Neutrophil (primary cell): Measurements from ENCODE around the gene ZDHHC6.

ENCODE experiments used
- H3K27ac ChIP-seq: fragments of 200-600 bp; sonication (generic); 2 replicates; pipeline ENCODE4 v1.5.1; 2016; ENCODE audit warnings: mild to moderate bottlenecking, moderate library complexity
- H3K27me3 ChIP-seq: fragments of 200-600 bp; sonication (generic); 2 replicates; pipeline ENCODE4 v1.6.0; 2016; ENCODE audit warnings: mild to moderate bottlenecking
- H3K36me3 ChIP-seq: fragments of 200-600 bp; sonication (generic); 2 replicates; pipeline ENCODE4 v1.5.1; 2017
- H3K4me1 ChIP-seq, 2 experiments: fragments of 200-600 bp in 1 of 2; sonication (generic) in 1 of 2; 1 replicate in 1 of 2; 2 replicates in 1 of 2; pipeline versions ENCODE4 v1.5.1 to v1.6.1; 2013 to 2016; ENCODE audit warnings: low read depth in 1 of 2, low read length in 1 of 2, mild to moderate bottlenecking in 1 of 2, moderate library complexity in 1 of 2; ENCODE audit not compliant: control insufficient read depth in 1 of 2, insufficient read depth in 1 of 2
- H3K4me3 ChIP-seq, 2 experiments: fragments of 200-600 bp in 1 of 2; sonication (generic) in 1 of 2; 1 replicate in 1 of 2; 2 replicates in 1 of 2; pipeline ENCODE4 v1.5.1; 2013 to 2016; ENCODE audit warnings: low read depth in 1 of 2, low read length in 1 of 2, mild to moderate bottlenecking in 1 of 2, moderate library complexity in 1 of 2
- H3K9me3 ChIP-seq: fragments of 200-600 bp; sonication (generic); 2 replicates; pipeline ENCODE4 v1.5.1; 2016
- TF ChIP-seq, protein P1 (sequence below): fragments of 200-600 bp; sonication (generic); IDR thresholded peaks from 2 replicates; pipeline ENCODE4 v1.5.1; 2016; ENCODE audit warnings: antibody characterized with exemption

The ZDHHC6 gene

DNA sequence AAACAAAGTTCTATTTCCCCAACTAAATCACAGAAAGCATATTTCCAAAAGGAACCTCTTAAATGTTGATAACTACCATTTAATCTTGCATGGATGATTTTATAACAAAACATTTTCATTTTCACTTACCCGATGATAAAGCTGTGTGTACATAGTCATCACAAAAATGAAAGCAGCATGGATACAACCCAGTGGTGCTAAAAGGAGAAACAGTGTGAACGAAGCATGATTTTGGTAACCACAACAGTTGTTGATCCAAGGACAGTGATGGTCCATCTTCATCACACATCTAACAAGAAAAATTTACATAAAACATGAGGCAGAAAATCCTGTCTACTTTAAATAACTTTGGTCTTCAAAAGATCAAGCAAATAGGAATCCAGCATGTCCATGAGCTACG lies 4.7 kb downstream of the ZDHHC6 start:
- peaks cover 79% of the 10 kb centered on the region for H3K36me3 ChIP-seq
- no peaks in the 10 kb centered on the region for H3K27me3 ChIP-seq
- H3K4me1 ChIP-seq, result peaks cover 10 to 11% of the 10 kb centered on the region in 2 experiments
- TF ChIP-seq, protein P1, sequence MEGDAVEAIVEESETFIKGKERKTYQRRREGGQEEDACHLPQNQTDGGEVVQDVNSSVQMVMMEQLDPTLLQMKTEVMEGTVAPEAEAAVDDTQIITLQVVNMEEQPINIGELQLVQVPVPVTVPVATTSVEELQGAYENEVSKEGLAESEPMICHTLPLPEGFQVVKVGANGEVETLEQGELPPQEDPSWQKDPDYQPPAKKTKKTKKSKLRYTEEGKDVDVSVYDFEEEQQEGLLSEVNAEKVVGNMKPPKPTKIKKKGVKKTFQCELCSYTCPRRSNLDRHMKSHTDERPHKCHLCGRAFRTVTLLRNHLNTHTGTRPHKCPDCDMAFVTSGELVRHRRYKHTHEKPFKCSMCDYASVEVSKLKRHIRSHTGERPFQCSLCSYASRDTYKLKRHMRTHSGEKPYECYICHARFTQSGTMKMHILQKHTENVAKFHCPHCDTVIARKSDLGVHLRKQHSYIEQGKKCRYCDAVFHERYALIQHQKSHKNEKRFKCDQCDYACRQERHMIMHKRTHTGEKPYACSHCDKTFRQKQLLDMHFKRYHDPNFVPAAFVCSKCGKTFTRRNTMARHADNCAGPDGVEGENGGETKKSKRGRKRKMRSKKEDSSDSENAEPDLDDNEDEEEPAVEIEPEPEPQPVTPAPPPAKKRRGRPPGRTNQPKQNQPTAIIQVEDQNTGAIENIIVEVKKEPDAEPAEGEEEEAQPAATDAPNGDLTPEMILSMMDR, result no peak
- no peak overlapping the region for H3K4me3 ChIP-seq
- H3K27ac ChIP-seq, result no peak overlapping the region
- H3K9me3 ChIP-seq, result no peaks in the 10 kb centered on the region

DNA sequence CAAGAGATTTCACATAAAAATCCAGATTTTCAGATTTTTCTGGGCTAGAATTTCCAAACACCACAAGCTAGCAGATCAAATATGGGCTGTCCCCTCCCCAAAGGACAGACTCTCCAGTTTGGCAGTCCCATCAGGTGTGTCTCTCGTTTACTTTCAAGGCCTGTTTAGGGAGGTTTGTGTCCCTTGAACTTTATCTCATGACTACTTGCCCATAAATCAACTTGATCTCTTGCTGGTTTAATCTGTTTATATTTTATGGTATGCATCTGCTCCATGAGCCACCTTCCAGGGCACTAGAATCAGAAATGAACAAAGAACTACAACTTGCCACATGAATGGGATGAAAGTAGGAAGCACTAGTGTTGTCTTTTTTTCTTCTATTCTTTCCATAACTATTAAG lies 5.2 kb downstream of the ZDHHC6 start:
- Histone ChIP-seq H3K4me3 (no peak overlapping the region), H3K36me3 (peaks cover 84% of the 10 kb centered on the region)

DNA sequence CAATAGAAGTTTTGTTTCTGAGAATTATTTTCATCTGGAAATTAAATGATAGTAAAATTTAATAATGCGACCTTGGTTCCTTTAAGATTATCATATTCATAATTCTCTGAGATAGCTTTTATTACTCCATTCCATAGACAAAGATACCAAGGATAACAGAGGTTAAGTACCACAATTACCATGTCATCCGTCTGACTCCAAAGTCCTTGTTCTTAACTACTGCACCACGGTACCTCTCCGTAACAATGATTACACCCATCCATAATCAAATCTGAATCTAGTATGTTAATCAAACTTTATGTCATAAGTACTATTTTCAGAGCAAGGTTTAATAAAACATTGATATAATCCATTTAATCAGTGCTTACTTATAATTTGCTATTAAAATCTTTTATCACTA lies 8.4 kb downstream of the ZDHHC6 start:
- H3K4me1 ChIP-seq, result no peaks in the 10 kb centered on the region
- H3K36me3 ChIP-seq, result peaks cover 94% of the 10 kb centered on the region
- TF ChIP-seq, protein P1, result no peak
- H3K9me3 ChIP-seq, result no peaks in the 10 kb centered on the region
- no peak overlapping the region for H3K4me3 ChIP-seq
- H3K27ac ChIP-seq, result no peak overlapping the region
- no peaks in the 10 kb centered on the region for H3K27me3 ChIP-seq

More for the DNA sequence above, 5.2 kb downstream of the ZDHHC6 start:
- peaks cover 9 to 10% of the 10 kb centered on the region in 2 experiments for H3K4me1 ChIP-seq
- no peaks in the 10 kb centered on the region for H3K9me3 ChIP-seq
- TF ChIP-seq, protein P1, result no peak
- H3K27ac ChIP-seq, result no peak overlapping the region
- H3K27me3 ChIP-seq, result no peaks in the 10 kb centered on the region

DNA sequence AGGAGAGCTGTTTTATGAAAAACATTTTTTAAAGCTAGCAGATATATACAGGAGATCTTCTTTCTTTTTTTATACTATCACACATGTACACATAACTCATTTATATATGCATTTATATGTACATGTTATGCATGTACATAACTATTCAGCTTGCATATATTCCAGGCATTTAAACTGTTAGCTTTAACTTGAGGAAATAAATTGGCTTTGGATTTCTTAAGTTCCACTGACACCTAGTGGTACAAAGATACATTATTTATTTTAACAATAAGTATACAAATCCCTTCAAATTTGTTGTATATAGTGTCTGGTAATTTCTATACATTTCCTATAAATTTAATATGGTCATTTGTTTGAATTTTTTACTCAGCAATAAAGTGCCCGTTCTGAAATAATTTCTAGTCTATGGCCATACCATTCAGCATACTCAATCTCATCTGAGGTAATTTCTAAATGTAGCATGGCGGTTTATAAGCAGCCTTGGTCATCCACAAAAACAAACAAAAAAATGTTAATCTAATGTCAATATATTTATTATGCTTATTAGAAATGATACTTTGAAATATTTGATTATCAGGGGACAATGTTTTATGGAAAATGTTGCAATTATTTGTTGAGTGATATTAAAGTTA lies 11.6 kb downstream of the ZDHHC6 start:
- Histone ChIP-seq H3K27me3 (no peaks in the 10 kb centered on the region), H3K9me3 (no peaks in the 10 kb centered on the region), H3K36me3 (peaks cover 94% of the 10 kb centered on the region), H3K27ac (no peak overlapping the region), H3K4me3 (no peak overlapping the region), H3K4me1 (no peaks in the 10 kb centered on the region)
- TF ChIP-seq, protein P1, result no peak

DNA sequence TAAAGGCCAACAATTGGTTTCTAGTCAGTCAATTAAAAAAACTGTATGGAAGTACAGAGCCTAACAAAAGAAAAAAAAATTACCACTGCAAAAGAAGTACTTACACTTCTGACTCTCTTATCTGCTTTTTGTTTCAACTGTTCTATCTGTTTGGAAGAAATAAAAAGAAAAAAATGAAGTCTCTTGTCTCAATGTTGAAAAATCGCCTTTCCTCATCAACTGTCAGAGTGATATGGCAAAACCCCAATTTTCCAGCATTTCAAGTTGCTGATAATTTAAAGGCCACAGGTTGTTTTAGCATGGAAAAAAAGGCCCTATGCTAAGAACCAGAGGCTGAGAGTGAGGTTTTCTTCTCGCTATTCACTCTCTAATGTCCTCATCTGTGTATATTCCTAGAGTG lies 13.6 kb downstream of the ZDHHC6 start:
- Histone ChIP-seq H3K27ac (no peak overlapping the region), H3K4me3 (no peak overlapping the region), H3K27me3 (no peaks in the 10 kb centered on the region), H3K9me3 (no peaks in the 10 kb centered on the region), H3K4me1 (no peaks in the 10 kb centered on the region), H3K36me3 (peaks cover 97% of the 10 kb centered on the region)
- TF ChIP-seq, protein P1, result no peak
